Measurements from ENCODE around the gene CDS2. TPM values are rescaled to one million over a fixed set of nuclear protein-coding genes. Genes with fewer than 3 reads are reported as not detected.

CDS2 gene
- total and polyA plus RNA-seq, 9 donors, result 11.4 to 54.6 (median 37.6) TPM

DNA sequence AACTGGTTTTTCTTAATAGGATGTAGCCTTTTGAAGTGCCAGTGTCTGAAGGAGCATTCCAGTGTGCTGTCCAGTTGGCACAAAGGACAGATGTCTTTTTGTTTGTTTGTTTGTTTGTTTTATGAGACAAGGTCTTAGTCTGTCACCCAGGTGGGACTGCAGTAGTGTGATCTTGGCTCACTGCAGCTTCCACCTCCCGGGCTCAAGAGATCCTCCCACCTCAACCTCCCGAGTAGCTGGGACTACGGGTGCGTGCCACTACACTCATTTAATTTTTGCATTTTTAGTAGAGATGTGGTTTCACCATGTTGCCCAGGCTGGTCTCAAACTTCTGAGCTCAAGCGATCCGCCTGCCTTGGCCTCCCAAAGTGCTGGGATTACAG, 27.7 kb downstream of the CDS2 start:
- 92 to 95% (median 94%) methylated on average over 6 of the region's 6 CpGs for WGBS, 3 donors

DNA sequence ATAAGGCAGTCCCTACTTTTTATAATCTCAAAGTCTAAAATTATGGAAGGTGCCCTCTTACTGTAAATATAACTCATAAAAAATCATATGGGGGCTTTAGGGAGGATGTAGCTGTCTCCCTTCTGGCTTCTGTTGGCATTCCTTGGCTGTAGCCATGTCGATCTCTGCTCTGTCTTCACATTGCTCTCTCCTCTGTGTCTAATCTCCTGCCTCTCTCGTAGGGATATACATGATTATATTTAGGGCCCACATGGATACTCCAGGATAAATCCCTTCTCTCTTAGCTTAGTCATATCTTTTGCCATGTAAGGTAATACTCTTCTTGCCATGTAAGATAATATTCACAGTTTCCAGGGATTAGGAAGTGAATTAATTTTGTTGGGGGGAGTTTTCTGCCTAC, 28.6 kb downstream of the CDS2 start:
- no peak for DNase-seq
- peaks cover 5% of the 10 kb centered on the region for H3K4me1 ChIP-seq (ENCODE audit: insufficient read depth)
- no peaks in the 10 kb centered on the region for H3K9me3 ChIP-seq
- no peak overlapping the region for H3K4me3 ChIP-seq
- TF ChIP-seq POLR2A (IDR thresholded peaks at IDR 0.05) (no peak), EP300 (IDR thresholded peaks at IDR 0.05) (no peak)
- no peaks in the 10 kb centered on the region for H3K36me3 ChIP-seq
- H3K27me3 ChIP-seq, result no peaks in the 10 kb centered on the region
- intact Hi-C loops (cut with DNase I), result no loop called here
- WGBS, 3 donors, result 63 to 78% (median 71%) methylated on average over 2 of the region's 2 CpGs
- no peak overlapping the region for H3K27ac ChIP-seq

More for the DNA sequence above, 27.7 kb downstream of the CDS2 start:
- no peaks in the 10 kb centered on the region for H3K27me3 ChIP-seq
- intact Hi-C loops (cut with DNase I), result no loop called here
- H3K4me3 ChIP-seq, result no peak overlapping the region
- no peaks in the 10 kb centered on the region for H3K36me3 ChIP-seq
- no peak overlapping the region for H3K27ac ChIP-seq
- TF ChIP-seq EP300 (IDR thresholded peaks at IDR 0.05), result no peak
- no peak for TF ChIP-seq POLR2A (IDR thresholded peaks at IDR 0.05)
- TF ChIP-seq, protein P1, sequence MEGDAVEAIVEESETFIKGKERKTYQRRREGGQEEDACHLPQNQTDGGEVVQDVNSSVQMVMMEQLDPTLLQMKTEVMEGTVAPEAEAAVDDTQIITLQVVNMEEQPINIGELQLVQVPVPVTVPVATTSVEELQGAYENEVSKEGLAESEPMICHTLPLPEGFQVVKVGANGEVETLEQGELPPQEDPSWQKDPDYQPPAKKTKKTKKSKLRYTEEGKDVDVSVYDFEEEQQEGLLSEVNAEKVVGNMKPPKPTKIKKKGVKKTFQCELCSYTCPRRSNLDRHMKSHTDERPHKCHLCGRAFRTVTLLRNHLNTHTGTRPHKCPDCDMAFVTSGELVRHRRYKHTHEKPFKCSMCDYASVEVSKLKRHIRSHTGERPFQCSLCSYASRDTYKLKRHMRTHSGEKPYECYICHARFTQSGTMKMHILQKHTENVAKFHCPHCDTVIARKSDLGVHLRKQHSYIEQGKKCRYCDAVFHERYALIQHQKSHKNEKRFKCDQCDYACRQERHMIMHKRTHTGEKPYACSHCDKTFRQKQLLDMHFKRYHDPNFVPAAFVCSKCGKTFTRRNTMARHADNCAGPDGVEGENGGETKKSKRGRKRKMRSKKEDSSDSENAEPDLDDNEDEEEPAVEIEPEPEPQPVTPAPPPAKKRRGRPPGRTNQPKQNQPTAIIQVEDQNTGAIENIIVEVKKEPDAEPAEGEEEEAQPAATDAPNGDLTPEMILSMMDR (IDR thresholded peaks at IDR 0.05), result no peak
- peaks cover 10% of the 10 kb centered on the region for H3K4me1 ChIP-seq (ENCODE audit: insufficient read depth)
- no peaks in the 10 kb centered on the region for H3K9me3 ChIP-seq
- DNase-seq, result no peak

DNA sequence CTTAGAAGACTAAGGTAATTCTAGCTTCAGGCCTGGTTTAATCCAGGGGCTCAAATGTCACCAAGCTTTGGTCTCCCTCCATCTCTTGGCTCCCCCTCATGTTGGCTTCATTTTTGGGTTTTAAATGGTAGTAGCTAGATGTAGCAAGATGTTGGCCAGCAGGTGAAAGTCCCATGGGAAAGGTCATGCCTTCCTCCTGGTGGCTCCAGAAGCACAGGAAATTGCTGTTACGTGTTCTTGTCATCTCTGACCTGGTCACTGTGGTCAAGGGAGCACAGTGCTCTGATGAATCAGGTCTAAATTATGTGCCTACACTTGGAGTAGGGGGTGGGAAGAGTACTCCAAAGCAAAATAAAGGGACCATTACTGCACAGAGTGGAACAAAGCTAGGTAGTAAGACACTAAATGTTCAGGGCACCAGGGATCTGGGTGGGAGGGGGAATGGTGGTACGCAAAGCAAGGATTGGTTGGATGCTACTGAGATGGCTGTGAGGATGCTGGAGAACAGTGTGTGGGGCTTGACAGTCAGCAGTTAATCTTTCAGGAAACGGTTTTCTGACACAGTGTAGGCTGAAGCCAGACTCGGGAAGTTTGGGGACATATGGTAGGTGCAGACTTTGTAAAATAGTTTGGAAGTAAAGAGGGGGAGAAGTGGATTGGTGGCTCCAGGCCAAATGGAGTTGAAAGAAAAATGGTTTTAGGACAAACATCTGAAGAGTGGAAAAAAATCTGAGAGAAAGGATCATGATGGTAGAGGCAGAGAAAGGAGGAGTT, 30.1 kb downstream of the CDS2 start:
- no peaks in the 10 kb centered on the region for H3K36me3 ChIP-seq
- no peak for DNase-seq
- 54 to 77% (median 58%) methylated on average over 4 of the region's 4 CpGs for WGBS, 3 donors
- no peak overlapping the region for H3K4me3 ChIP-seq
- H3K27ac ChIP-seq, result no peak overlapping the region
- H3K4me1 ChIP-seq (ENCODE audit: insufficient read depth), result no peaks in the 10 kb centered on the region
- H3K27me3 ChIP-seq, result no peaks in the 10 kb centered on the region
- no peaks in the 10 kb centered on the region for H3K9me3 ChIP-seq
- intact Hi-C loops (cut with DNase I), result no loop called here
- TF ChIP-seq EP300 (IDR thresholded peaks at IDR 0.05), result no peak
- TF ChIP-seq, protein P1 (IDR thresholded peaks at IDR 0.05), result no peak
- no peak for TF ChIP-seq POLR2A (IDR thresholded peaks at IDR 0.05)

DNA sequence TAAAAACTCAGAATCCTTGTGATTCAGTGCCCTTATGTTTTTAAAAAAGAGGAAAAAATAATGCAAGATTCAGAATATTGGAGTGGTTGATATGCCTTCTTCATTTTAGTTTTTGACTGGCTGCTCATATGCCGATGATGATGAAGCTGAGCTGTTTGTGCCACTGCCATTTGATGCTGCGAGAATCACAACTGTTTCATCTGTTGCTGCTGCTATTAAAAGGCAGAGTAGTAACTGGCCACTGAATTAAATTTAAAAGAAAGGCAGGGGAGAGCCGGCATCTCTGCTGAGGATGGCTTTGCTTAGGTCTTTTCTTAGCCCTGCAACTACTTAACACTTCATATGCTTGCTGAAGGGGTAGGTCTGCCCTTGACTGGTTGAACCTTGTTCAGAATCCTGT, 33.1 kb downstream of the CDS2 start:
- TF ChIP-seq, protein P1 (IDR thresholded peaks at IDR 0.05), result no peak
- TF ChIP-seq EP300 (IDR thresholded peaks at IDR 0.05), result no peak
- TF ChIP-seq POLR2A (IDR thresholded peaks at IDR 0.05), result no peak
- H3K36me3 ChIP-seq, result no peaks in the 10 kb centered on the region
- no peaks in the 10 kb centered on the region for H3K27me3 ChIP-seq
- intact Hi-C loops (cut with DNase I), result no loop called here
- no peaks in the 10 kb centered on the region for H3K4me1 ChIP-seq (ENCODE audit: insufficient read depth)
- no peak for DNase-seq
- no peak overlapping the region for H3K4me3 ChIP-seq
- no peaks in the 10 kb centered on the region for H3K9me3 ChIP-seq
- no peak overlapping the region for H3K27ac ChIP-seq
- WGBS, 3 donors, result 65 to 73% (median 69%) methylated on average over 3 of the region's 3 CpGs

DNA sequence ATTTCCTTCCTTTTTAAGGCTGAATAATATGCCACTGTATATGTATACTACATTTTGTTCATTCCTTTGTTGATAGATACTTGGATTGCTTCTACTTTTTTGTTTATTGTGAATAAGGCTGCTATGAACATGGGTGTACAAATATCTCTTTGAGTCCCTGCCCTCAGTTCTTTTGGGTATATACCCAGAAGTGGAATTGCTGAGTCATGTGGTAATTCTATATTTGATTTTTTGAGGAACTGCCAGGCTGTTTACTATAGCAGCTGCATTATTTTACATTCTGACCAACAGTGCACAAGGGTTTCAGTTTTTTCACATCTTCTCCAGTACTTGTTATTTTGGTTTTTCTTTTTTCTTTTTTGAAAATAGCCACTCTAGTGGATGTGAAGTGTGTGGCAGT, 34.1 kb downstream of the CDS2 start:
- no peak overlapping the region for H3K27ac ChIP-seq
- intact Hi-C loops (cut with DNase I), result no loop called here
- DNase-seq, result no peak
- H3K4me3 ChIP-seq, result no peak overlapping the region
- no peak for TF ChIP-seq EP300 (IDR thresholded peaks at IDR 0.05)
- TF ChIP-seq, protein P1 (IDR thresholded peaks at IDR 0.05), result no peak
- TF ChIP-seq POLR2A (IDR thresholded peaks at IDR 0.05), result no peak
- no peaks in the 10 kb centered on the region for H3K27me3 ChIP-seq
- no peaks in the 10 kb centered on the region for H3K9me3 ChIP-seq
- H3K4me1 ChIP-seq (ENCODE audit: insufficient read depth), result no peaks in the 10 kb centered on the region
- H3K36me3 ChIP-seq, result no peaks in the 10 kb centered on the region

Data from ovary (tissue), 9 donors.